Fibroblast of lung (primary cell): ENCODE data around the gene RBM38.

Experiments used
- CTCF ChIP-seq, 2 donors: IDR thresholded peaks in 1 of 2; conservative IDR thresholded peaks in 1 of 2; 1 replicate in 1 of 2; 2 replicates in 1 of 2; pipeline ENCODE4 v1.5.1; 2011 to 2012; ENCODE audit warnings: low read length in 2 of 2, control low read depth in 1 of 2, inconsistent platforms in 1 of 2, low read depth in 1 of 2, mild to moderate bottlenecking in 1 of 2
- EZH2 ChIP-seq: IDR thresholded peaks from 2 replicates; pipeline ENCODE4 v1.5.1; 2012; ENCODE audit warnings: low read length, control low read depth, mild to moderate bottlenecking; ENCODE audit errors: missing control alignments

GRCh38 chr20:57407541-57407956 lies 16.4 kb downstream of the RBM38 start:
- TF ChIP-seq CTCF (conservative IDR thresholded peaks at IDR 0.05 in 1 of 2, IDR thresholded peaks at IDR 0.05 in 1 of 2; ENCODE audit: low read depth in 1 of 2, low read length in 2 of 2) (no peak), EZH2 (no peak)
